ENCODE measurements around the gene HOXA6. TPM values are rescaled to one million over a fixed set of nuclear protein-coding genes. Genes with fewer than 3 reads are reported as not detected.

The HOXA6 gene
- total and polyA plus RNA-seq, 2 donors (not counting 1 experiment from before 2014, with no cell fraction given): 1.2 to 3.6 TPM

GRCh38 chr7:27143023-27143949 is 4.3 kb downstream of the HOXA6 start, which contains the start of gene HOXA5:
HOXA5 (minus strand) TSS chr7:27143681; CDS start chr7:27143607, 74 bp downstream.
- peak; percentile 91 to 100 for DNase-seq (ENCODE audit: low read depth in 2 of 2)
- no peaks in the 10 kb centered on the region for H3K9me3 ChIP-seq (ENCODE audit: control insufficient read depth, insufficient read depth, low read depth, low read length)
- peaks cover 21% of the 10 kb centered on the region for H3K4me1 ChIP-seq (ENCODE audit: control insufficient read depth, extremely low read depth, insufficient read depth, low read length)
- H2AFZ ChIP-seq (ENCODE audit: low read length): peak within 1 kb of the TSS; percentile 2
- TF ChIP-seq EZH2 (IDR thresholded peaks at IDR 0.05; ENCODE audit: low read length, missing control alignments) (no peak), CTCF (conservative IDR thresholded peaks at IDR 0.05 in 1 of 2, IDR thresholded peaks at IDR 0.05 in 1 of 2; ENCODE audit: low read depth in 1 of 2, low read length in 2 of 2) (peak; percentile 70 to 92)
- peak within 1 kb of the TSS; percentile 89 to 99 (median 94) for H3K4me3 ChIP-seq (replicated peaks in 1 of 4; ENCODE audit: control extremely low read depth in 1 of 4, insufficient read depth in 1 of 4, low read depth in 3 of 4, low read length in 4 of 4)
- H3K27ac ChIP-seq (ENCODE audit: insufficient read depth, low read length): peak within 1 kb of the TSS; percentile 98
- no peaks in the 10 kb centered on the region for H3K27me3 ChIP-seq (ENCODE audit: control insufficient read depth, insufficient read depth, low read length)
- H3K9ac ChIP-seq (ENCODE audit: insufficient read depth, low read length): peak within 1 kb of the TSS; percentile 98
- H3K36me3 ChIP-seq (ENCODE audit: control insufficient read depth, insufficient read depth, low read length): peaks cover 2% of the 10 kb centered on the region
- H3K79me2 ChIP-seq (ENCODE audit: control insufficient read depth, insufficient read depth, low read length): peaks cover 89% of the 10 kb centered on the region
- H3K4me2 ChIP-seq (ENCODE audit: extremely low read depth, insufficient read depth, low read length): peak within 1 kb of the TSS; percentile 99
- H4K20me1 ChIP-seq (ENCODE audit: control insufficient read depth, extremely low read depth, insufficient read depth, low read length): no peaks in the 10 kb centered on the region

- peaks cover 89% of the 10 kb centered on the region for H3K79me2 ChIP-seq (ENCODE audit: control insufficient read depth, insufficient read depth, low read length)
- peaks cover 2% of the 10 kb centered on the region for H3K36me3 ChIP-seq (ENCODE audit: control insufficient read depth, insufficient read depth, low read length)
- peak overlapping the region; percentile 98 for H3K27ac ChIP-seq (ENCODE audit: insufficient read depth, low read length)
- no peak for DNase-seq (ENCODE audit: low read depth in 2 of 2)
- H3K4me1 ChIP-seq (ENCODE audit: control insufficient read depth, extremely low read depth, insufficient read depth, low read length): peaks cover 18% of the 10 kb centered on the region
- no peaks in the 10 kb centered on the region for H3K27me3 ChIP-seq (ENCODE audit: control insufficient read depth, insufficient read depth, low read length)
- peak overlapping the region; percentile 98 for H3K9ac ChIP-seq (ENCODE audit: insufficient read depth, low read length)
- no peaks in the 10 kb centered on the region for H3K9me3 ChIP-seq (ENCODE audit: control insufficient read depth, insufficient read depth, low read depth, low read length)
- no peak for TF ChIP-seq CTCF (conservative IDR thresholded peaks at IDR 0.05 in 1 of 2, IDR thresholded peaks at IDR 0.05 in 1 of 2; ENCODE audit: low read depth in 1 of 2, low read length in 2 of 2)
- peak overlapping the region; percentile 99 for H3K4me2 ChIP-seq (ENCODE audit: extremely low read depth, insufficient read depth, low read length)
- no peak overlapping the region for H2AFZ ChIP-seq (ENCODE audit: low read length)
- no peaks in the 10 kb centered on the region for H4K20me1 ChIP-seq (ENCODE audit: control insufficient read depth, extremely low read depth, insufficient read depth, low read length)
- H3K4me3 ChIP-seq (replicated peaks in 1 of 4; ENCODE audit: control extremely low read depth in 1 of 4, insufficient read depth in 1 of 4, low read depth in 3 of 4, low read length in 4 of 4): peak overlapping the region; percentile 89 to 99 (median 94)
Measured at GRCh38 chr7:27142580-27143022, 5.0 kb downstream of the HOXA6 start.

- no peak for TF ChIP-seq EZH2 (IDR thresholded peaks at IDR 0.05; ENCODE audit: low read length, missing control alignments)
- TF ChIP-seq CTCF (conservative IDR thresholded peaks at IDR 0.05 in 1 of 2, IDR thresholded peaks at IDR 0.05 in 1 of 2; ENCODE audit: low read depth in 1 of 2, low read length in 2 of 2): no peak
- peaks cover 88% of the 10 kb centered on the region for H3K79me2 ChIP-seq (ENCODE audit: control insufficient read depth, insufficient read depth, low read length)
- H3K27me3 ChIP-seq (ENCODE audit: control insufficient read depth, insufficient read depth, low read length): no peaks in the 10 kb centered on the region
- peaks cover 2% of the 10 kb centered on the region for H3K36me3 ChIP-seq (ENCODE audit: control insufficient read depth, insufficient read depth, low read length)
- H4K20me1 ChIP-seq (ENCODE audit: control insufficient read depth, extremely low read depth, insufficient read depth, low read length): no peaks in the 10 kb centered on the region
- H3K4me2 ChIP-seq (ENCODE audit: extremely low read depth, insufficient read depth, low read length): peak overlapping the region; percentile 99
- DNase-seq (ENCODE audit: low read depth in 2 of 2): peak; percentile 23 to 71
- peaks cover 15% of the 10 kb centered on the region for H3K4me1 ChIP-seq (ENCODE audit: control insufficient read depth, extremely low read depth, insufficient read depth, low read length)
- peak overlapping the region; percentile 98 for H3K9ac ChIP-seq (ENCODE audit: insufficient read depth, low read length)
- H3K9me3 ChIP-seq (ENCODE audit: control insufficient read depth, insufficient read depth, low read depth, low read length): no peaks in the 10 kb centered on the region
- H3K4me3 ChIP-seq (replicated peaks in 1 of 4; ENCODE audit: control extremely low read depth in 1 of 4, insufficient read depth in 1 of 4, low read depth in 3 of 4, low read length in 4 of 4): peak overlapping the region; percentile 89 to 99 (median 94)
- peak overlapping the region; percentile 98 for H3K27ac ChIP-seq (ENCODE audit: insufficient read depth, low read length)
- H2AFZ ChIP-seq (ENCODE audit: low read length): no peak overlapping the region
Measured at GRCh38 chr7:27141923-27142579, 5.5 kb downstream of the HOXA6 start.
